HG03469 (cell line): ENCODE measurements around the gene NIBAN1.
"Not testable (repeated sequence)": the region's sequence is repeated elsewhere in the genome, so short reads cannot be mapped to it uniquely, and the experiment has no call there.

ENCODE experiments used
- ATAC-seq: cut with Tn5 transposase; IDR thresholded peaks from one replicate; pipeline ENCODE4 v1.9.1; 2021; ENCODE audit warnings: mild to moderate bottlenecking, moderate library complexity, moderate number of reproducible peaks; ENCODE audit not compliant: unreplicated experiment

Gene NIBAN1, protein sequence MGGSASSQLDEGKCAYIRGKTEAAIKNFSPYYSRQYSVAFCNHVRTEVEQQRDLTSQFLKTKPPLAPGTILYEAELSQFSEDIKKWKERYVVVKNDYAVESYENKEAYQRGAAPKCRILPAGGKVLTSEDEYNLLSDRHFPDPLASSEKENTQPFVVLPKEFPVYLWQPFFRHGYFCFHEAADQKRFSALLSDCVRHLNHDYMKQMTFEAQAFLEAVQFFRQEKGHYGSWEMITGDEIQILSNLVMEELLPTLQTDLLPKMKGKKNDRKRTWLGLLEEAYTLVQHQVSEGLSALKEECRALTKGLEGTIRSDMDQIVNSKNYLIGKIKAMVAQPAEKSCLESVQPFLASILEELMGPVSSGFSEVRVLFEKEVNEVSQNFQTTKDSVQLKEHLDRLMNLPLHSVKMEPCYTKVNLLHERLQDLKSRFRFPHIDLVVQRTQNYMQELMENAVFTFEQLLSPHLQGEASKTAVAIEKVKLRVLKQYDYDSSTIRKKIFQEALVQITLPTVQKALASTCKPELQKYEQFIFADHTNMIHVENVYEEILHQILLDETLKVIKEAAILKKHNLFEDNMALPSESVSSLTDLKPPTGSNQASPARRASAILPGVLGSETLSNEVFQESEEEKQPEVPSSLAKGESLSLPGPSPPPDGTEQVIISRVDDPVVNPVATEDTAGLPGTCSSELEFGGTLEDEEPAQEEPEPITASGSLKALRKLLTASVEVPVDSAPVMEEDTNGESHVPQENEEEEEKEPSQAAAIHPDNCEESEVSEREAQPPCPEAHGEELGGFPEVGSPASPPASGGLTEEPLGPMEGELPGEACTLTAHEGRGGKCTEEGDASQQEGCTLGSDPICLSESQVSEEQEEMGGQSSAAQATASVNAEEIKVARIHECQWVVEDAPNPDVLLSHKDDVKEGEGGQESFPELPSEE

GRCh38 chr1:184974056-184974836 lies at the start of gene NIBAN1:
TSS of gene NIBAN1 (minus strand) at chr1:184974508. CDS start at chr1:184974356, 152 bp downstream.
- peak; percentile 46 for ATAC-seq

GRCh38 chr1:185017966-185018365 lies 43.7 kb upstream of the NIBAN1 start:
- no peak for ATAC-seq

DNA sequence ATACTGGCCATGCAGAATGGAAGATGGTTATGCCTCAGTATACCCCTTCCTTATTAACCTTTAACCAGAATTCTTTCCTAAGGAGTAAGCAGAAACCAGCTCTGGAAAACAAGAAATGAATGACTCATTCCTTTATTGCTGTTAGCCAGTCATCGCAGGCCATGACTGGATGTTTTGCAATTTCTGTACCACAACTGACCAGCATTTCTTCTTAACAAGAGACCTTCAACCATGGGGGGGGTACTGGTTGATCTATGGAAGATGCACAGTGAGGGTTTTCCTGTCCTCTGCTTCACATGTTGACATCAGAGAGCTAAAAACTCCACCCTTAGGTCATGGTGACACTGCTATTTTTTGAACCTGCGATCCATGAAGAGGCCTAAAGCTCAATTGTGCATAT lies 43.0 kb upstream of the NIBAN1 start:
- no peak for ATAC-seq

DNA sequence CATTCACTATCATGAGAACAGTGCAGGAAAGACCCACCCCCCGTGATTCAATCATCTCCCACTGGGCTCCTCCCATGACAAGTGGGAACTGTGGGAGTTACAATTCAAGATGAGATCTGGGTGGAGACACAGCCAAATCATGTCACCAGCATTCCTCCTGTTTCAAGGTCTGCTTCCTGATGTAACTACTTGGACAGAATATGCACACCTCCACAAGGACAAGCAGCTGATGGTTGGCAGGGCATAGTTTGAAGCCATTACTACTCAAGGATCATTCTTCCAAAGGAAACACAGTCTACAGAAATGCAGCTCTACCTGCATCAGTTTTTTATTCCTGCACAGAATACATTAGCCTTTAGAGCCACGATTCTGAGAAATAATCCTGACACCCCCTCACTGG lies 42.6 kb upstream of the NIBAN1 start:
- ATAC-seq: no peak

DNA sequence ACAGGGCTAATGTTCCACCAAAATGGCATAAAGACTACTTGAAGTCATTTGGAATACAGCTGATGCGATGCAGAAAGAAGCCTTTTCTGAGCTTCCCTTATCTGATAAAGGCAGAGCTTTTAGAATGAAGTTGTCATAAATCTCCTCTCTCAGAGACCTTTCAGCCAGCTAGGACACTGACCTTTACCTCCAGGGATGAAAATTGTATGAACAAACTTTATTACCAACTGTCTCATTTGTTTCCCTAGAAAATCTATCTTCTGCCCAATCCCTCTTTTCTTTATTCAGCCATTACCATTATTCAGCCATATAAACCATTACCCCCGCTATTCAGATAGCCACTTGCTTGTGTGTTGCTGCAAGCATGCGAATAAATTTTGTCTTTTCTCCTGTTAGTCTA lies 41.3 kb upstream of the NIBAN1 start:
- no peak for ATAC-seq

DNA sequence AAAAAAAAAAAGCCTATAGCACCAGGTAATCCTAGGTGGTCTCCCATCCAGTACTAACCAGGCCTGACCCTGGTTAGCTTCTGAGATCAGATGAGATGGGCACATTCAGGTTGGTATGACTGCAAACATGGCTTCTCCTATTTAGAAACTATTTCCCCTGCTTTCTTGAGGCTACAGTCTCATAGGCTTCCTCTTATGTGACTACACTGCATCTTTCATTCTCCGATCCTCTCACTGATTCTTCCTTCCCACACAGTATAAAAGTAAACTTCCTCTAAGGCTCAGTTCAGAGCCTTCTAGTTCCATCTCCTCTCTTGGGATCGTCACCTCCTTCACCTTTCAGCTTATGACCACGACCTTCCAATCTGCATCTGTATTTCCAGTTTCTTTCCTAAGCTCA lies 40.6 kb upstream of the NIBAN1 start:
- no peak for ATAC-seq

DNA sequence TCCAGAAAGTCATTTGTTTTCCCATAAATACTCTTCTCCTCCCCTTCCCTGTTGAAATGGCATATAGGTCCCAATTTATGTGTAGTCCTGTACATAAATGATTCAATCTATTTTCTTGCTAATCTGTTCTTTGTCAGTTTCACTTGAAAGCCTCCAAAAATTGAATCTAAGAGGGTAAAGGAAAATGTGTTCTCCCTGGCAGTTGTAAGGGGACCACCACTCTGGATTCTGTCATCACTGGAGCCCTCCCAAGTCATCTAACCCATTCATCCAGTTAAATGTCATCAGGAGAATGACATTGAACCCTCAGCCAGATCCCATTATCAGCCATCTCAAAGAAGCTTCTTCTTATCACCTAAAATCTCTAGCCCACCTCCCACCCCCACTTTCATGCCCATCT lies 36.1 kb upstream of the NIBAN1 start:
- ATAC-seq: no peak

- ATAC-seq: no peak
These were observed 34.5 kb upstream of the NIBAN1 start for GRCh38 chr1:185008838-185009237.

DNA sequence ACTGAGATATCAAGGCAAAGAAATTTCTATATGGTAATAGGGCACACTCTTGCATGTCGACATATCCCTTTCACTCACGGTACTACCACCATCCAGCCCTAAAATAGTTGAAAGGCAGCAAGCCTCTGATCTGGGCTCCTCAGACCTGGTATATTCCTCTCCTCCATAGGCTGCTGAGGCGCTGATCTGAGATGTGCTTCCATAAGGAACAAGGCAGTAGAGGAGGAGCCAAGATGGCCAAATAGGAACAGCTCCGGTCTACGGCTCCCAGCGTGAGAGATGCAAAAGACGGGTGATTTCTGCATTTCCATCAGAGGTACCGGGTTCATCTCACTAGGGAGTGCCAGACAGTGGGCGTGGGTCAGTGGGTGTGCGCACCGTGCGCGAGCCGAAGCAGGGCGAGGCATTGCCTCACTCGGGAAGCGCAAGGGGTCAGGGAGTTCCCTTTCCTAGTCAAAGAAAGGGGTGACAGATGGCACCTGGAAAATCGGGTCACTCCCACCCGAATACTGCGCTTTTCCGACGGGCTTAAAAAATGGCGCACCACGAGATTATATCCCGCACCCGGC lies 27.1 kb upstream of the NIBAN1 start:
- not testable (repeated sequence) for ATAC-seq

GRCh38 chr1:184999974-185000373 lies 25.7 kb upstream of the NIBAN1 start:
- not testable (repeated sequence) for ATAC-seq

- no peak for ATAC-seq
These were observed 20.0 kb upstream of the NIBAN1 start for GRCh38 chr1:184994301-184994700.

DNA sequence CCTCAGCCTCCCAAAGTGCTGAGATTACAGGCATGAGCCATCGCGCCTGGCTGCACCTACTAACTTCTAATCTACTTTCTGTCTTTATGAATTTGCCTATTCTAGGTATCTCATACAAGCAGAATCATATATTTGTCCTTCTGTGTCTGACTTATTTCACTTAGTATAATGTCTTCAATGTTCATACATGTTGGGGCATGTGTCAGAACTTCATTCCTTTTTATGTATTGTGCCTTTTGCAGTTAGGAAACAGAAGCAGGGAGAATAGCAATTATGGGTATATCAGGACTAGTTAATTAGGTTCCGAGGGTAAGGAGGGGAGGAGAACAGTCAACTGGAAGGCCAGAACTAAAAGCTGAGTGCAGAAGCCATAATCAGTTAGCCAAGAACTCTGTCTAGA lies 18.0 kb upstream of the NIBAN1 start:
- ATAC-seq: no peak

DNA sequence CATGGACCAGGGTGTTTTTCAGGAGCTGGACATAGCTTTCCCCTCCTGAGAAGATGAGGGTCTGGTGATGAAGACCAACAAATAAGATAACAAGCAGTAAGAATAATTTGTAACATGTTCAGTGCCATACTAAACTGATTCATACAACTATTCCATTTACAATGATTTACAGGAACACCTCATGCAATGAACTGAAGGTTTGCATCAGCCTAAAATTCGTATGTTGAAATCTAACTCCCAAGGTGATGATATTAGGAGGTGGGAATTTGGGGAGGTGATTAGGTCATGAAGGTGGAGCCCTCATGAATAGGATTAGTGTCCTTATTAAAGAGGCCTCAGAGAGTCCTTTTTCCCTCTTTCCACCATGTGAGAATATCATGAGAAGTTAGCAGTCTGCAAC lies 15.9 kb upstream of the NIBAN1 start:
- ATAC-seq: no peak

GRCh38 chr1:184988506-184988905 lies 14.2 kb upstream of the NIBAN1 start:
- no peak for ATAC-seq

- ATAC-seq: no peak
These were observed 13.4 kb upstream of the NIBAN1 start for GRCh38 chr1:184987696-184988095.

- ATAC-seq: no peak
These were observed 11.9 kb upstream of the NIBAN1 start for GRCh38 chr1:184986250-184986649.

- peak; percentile 92 for ATAC-seq
These were observed 8.0 kb upstream of the NIBAN1 start for GRCh38 chr1:184982002-184982954.

GRCh38 chr1:184980726-184981125 lies 6.4 kb upstream of the NIBAN1 start:
- ATAC-seq: no peak

DNA sequence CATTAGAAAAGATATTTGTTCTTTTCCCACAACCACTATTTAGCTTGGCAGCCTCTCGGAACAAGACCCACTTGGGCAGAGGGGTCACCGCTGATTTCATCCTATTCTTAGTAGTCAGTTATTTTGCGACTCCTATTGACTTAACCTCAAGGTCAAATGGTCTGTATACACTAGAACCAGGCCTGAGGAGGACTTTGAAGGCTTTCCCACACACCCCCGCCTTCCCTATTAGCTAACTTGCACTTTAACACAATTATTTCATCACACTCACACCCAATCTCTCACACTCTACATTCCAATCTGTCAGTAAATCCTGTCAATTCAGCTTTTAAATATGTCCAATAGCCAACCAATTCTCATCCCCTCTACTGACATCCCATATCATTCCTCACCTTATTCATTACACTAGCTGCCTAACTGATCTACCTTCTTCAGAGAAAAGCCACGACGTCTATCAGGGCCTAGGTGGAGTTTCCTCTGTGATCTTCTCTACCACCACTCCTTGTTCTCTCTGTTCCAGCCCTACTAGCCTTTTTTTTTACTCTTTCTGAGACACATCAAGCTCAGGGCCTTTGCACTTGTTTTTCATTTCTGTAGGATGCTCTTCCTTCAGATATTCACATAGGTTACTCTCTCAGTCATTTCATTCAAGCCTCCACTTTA lies 1.0 kb upstream of the NIBAN1 start:
- no peak for ATAC-seq
